A673 (cell line): ENCODE results near the gene TPST1.

Experiments used
- CTCF ChIP-seq: fragments of 300-800, 200-600 bp; sonication (generic); conservative IDR thresholded peaks from 2 replicates; pipeline ENCODE4 v1.5.1; 2017; ENCODE audit warnings: low read depth, mild to moderate bottlenecking, antibody characterized with exemption, low read length, moderate library complexity, mixed read lengths
- EZH2 ChIP-seq: fragments of 200-600 bp; sonication (generic); IDR thresholded peaks from 2 replicates; pipeline ENCODE4 v1.6.1; 2017; ENCODE audit warnings: borderline replicate concordance, low read depth, mild to moderate bottlenecking, mixed read lengths, antibody characterized with exemption, low read length; ENCODE audit not compliant: poor library complexity, severe bottlenecking

GRCh38 chr7:66261941-66262340, 56.8 kb downstream of the TPST1 start:
- TF ChIP-seq CTCF (no peak), EZH2 (no peak)
